ENCODE results near the gene PTPN18. TPM values are rescaled to one million over a fixed set of nuclear protein-coding genes. Genes with fewer than 3 reads are reported as not detected.

The PTPN18 gene, protein sequence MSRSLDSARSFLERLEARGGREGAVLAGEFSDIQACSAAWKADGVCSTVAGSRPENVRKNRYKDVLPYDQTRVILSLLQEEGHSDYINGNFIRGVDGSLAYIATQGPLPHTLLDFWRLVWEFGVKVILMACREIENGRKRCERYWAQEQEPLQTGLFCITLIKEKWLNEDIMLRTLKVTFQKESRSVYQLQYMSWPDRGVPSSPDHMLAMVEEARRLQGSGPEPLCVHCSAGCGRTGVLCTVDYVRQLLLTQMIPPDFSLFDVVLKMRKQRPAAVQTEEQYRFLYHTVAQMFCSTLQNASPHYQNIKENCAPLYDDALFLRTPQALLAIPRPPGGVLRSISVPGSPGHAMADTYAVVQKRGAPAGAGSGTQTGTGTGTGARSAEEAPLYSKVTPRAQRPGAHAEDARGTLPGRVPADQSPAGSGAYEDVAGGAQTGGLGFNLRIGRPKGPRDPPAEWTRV
- 10 to 100 TPM in 7 of 10 donors, 1 to 10 TPM in 3; 7.8 to 24.3 (median 11.2) TPM for total RNA-seq
- polyA plus RNA-seq = 10 to 100 TPM; 17.3 to 35.0 TPM
- long read RNA-seq, donor 1, partial matches to known transcripts = 1 of 10 reads
- long read RNA-seq, donor 1, other reads (novel, unspliced or antisense) = 5 of 10 reads
- long read RNA-seq, donor 2, partial matches to known transcripts = 1 of 8 reads
- long read RNA-seq, donor 2, other reads (novel, unspliced or antisense) = 6 of 8 reads
- long read RNA-seq, donor 3, partial matches to known transcripts = 0 of 5 reads
- long read RNA-seq, donor 3, other reads (novel, unspliced or antisense) = 4 of 5 reads

DNA sequence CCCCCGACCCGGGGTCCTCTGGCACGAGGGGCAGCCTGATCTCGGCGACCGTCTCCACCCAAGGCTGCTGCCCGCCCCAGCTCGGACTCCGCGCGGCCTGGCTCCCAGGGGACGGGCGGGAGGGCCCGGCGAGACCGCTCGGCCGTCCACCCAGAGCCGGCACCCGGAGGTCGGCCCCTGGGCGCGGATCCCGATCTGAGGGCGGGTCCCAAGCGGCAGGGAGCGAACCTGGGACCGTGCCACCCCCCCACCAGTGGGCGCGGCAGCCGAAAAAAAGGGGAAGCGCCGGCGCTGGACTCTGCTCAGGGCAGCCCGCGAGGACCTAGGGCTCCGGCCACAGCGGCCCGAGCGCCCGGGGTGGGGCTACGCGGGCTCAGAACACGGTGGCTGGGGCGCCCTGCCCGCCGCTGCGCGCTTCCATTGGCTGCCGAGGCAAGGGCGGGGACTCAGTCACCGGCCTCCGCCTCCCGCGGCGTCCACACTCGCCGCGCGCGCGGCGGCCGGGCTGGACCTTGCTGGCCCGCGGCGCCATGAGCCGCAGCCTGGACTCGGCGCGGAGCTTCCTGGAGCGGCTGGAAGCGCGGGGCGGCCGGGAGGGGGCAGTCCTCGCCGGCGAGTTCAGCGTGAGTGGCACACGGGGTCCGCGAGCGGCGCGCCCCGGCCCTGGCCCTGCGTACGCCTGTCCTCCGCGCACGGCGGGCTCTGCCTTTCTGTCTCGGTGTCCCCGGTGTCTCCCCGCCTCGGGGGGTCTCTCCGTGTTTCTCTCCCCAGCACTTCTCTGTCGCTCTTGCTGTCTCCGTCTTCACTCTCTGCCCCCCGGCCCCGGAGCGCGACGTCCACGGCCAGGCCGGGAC is at the start of gene PTPN18:
Gene PTPN18 (plus strand): TSS at position 479 of the 854 bp plus-strand sequence. CDS start 52 bp downstream, at position 531.
- intact Hi-C loops (cut with DNase I) = loop anchor here in 2 of 10 donors (2.0 to 5.0 kb wide), 2 partner anchors 15 to 36 kb away; no protein-coding TSS in a partner anchor

DNA sequence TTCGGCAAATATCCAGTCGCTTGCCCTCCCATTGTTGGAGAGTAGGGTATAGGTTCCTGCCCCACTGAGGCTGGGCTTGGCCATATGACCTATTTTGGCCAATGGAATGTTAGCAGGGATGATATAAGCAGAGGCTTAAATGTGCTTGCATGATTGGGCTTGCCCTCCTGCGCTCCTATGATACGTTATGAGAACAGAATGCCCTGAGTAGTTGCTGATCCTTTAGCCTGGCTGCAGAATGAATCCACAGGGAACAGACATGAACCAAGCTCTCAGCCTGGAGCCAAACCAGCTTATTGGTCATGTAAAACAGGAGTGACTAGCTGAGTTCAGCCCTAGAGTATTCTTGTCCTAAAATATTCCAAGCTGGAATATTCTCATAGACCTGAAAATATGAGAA is 48.0 kb upstream of the PTPN18 start:
- TF ChIP-seq, protein P1, sequence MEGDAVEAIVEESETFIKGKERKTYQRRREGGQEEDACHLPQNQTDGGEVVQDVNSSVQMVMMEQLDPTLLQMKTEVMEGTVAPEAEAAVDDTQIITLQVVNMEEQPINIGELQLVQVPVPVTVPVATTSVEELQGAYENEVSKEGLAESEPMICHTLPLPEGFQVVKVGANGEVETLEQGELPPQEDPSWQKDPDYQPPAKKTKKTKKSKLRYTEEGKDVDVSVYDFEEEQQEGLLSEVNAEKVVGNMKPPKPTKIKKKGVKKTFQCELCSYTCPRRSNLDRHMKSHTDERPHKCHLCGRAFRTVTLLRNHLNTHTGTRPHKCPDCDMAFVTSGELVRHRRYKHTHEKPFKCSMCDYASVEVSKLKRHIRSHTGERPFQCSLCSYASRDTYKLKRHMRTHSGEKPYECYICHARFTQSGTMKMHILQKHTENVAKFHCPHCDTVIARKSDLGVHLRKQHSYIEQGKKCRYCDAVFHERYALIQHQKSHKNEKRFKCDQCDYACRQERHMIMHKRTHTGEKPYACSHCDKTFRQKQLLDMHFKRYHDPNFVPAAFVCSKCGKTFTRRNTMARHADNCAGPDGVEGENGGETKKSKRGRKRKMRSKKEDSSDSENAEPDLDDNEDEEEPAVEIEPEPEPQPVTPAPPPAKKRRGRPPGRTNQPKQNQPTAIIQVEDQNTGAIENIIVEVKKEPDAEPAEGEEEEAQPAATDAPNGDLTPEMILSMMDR (IDR thresholded peaks at IDR 0.05) = no peak
- H3K27me3 ChIP-seq = peaks cover 0 to 6% (median 0%) of the 10 kb centered on the region in 7 donors
- ATAC-seq = no peak
- intact Hi-C loops (cut with DNase I) = no loop called here
- no peak overlapping the region for H3K27ac ChIP-seq
- whole genome bisulfite sequencing, 2 donors = 89 to 91% methylated on average over 4 of the region's 4 CpGs
- no peaks in the 10 kb centered on the region for H3K4me1 ChIP-seq
- no peaks in the 10 kb centered on the region for H3K36me3 ChIP-seq
- H3K4me3 ChIP-seq = no peak overlapping the region
- DNase-seq = no peak
- H3K9me3 ChIP-seq = no peaks in the 10 kb centered on the region

More for the DNA sequence above, at the start of gene PTPN18:
- peak; percentile 97 for ATAC-seq
- Histone ChIP-seq H3K9me3 (peaks cover 0 to 9% (median 0%) of the 10 kb centered on the region in 11 donors), H3K4me3 (peak within 1 kb of the TSS; percentile 45 to 93 (median 76)), H3K36me3 (peaks cover 0 to 4% (median 0%) of the 10 kb centered on the region in 9 donors), H3K27ac (peak within 1 kb of the TSS; percentile 2 to 95 (median 88)), H3K27me3 (no peaks in the 10 kb centered on the region), H3K4me1 (peaks cover 3 to 46% (median 39%) of the 10 kb centered on the region in 9 donors)
- DNase-seq = peak; percentile 89 to 94
- WGBS, 2 donors = 0% methylated on average over 102 to 107 of the region's 107 CpGs
- TF ChIP-seq, protein P1 (IDR thresholded peaks at IDR 0.05) = peak; percentile 29 to 84 (median 61)

DNA sequence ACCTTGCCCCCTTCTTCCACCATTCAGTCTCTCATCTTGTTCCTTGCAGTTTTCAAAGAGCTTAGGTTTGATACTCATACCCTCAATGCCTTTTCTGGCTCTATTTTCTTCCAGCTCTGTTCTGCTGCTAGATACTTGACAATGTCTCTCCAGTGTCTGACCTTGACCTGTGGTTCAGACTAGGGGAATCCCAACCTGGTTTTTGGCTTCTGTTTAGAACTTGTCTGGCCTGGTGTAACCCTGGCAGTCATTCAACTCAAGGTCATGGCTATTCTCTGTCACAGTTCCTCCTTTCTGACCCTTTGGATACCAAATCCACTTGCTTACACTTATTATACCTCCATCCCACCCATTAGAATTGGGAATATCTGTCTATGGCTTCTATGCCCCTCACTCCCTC is 45.0 kb upstream of the PTPN18 start:
- intact Hi-C loops (cut with DNase I) = no loop called here
- ATAC-seq (no peak), DNase-seq (no peak)
- H3K4me1 ChIP-seq = no peaks in the 10 kb centered on the region
- no peaks in the 10 kb centered on the region for H3K9me3 ChIP-seq
- H3K27ac ChIP-seq = no peak overlapping the region
- TF ChIP-seq, protein P1 (IDR thresholded peaks at IDR 0.05) = no peak
- peaks cover 0 to 6% (median 0%) of the 10 kb centered on the region in 7 donors for H3K27me3 ChIP-seq
- H3K4me3 ChIP-seq = no peak overlapping the region
- no peaks in the 10 kb centered on the region for H3K36me3 ChIP-seq
